ENCODE data around the gene CEP41.

The CEP41 gene

DNA sequence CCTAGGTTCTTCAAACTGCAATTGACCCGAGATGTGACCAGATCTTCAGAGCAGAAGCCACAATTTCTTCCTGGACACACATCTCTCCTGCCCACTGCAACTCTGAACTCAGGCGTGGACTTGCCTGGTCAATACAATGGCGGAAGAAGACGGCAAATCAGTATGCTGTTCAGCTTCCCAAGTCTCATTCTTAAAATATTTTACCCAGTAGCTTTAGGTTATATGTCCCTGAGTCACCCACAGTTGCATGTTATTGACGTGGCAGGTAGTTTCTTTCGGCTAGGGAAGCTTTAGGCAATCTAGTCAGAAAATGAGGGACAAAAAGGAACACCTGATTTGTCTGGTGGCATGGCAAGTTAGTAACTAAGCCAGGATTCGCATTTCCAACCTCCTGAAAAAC lies 22.5 kb downstream of the CEP41 start:
- DNase-seq (ENCODE audit: low read depth in 3 of 3), result no peak

- DNase-seq (ENCODE audit: low read depth in 3 of 3), result no peak
Measured at GRCh38 chr7:130417213-130417612, 23.6 kb downstream of the CEP41 start.

DNA sequence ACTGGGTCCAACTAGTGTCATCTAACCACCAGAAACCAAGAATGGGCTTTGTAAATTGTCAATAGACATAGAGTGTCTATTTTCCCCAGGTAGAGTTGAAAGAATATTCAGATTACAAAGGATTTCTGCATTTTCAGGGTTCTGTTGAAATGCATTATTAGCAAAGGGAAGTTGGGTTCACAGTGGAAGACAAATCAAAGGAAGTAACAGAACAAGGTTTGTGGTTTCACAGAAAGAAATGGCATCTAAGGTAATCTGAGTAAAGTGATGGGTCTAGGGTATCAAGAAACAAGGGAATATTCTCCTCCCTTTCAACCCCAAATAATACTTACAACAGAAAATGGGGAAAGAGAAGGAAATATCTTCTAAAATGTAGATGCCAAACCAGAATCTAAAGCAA lies 25.8 kb downstream of the CEP41 start:
- DNase-seq (ENCODE audit: low read depth in 3 of 3), result no peak

DNA sequence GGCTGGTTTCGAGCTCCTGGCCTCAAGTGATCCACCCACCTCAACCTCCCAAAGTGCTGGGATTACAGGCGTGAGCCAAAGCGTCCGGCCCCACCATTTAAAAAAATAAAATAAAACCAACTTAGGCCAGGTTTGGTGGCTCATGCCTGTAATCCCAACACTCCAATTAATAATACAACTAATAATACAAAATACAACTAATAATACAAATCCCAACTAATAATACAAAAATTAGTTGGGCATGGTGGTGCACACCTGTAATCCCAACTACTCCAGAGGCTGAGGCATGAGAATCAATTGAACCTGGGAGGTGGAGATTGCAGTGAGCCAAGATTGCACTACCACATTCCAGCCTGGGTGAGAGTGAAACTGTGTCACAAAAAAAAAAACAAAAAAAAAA lies 27.6 kb downstream of the CEP41 start:
- no peak for DNase-seq (ENCODE audit: low read depth in 3 of 3)

GRCh38 chr7:130410868-130411541 lies 29.8 kb downstream of the CEP41 start:
- no peak for DNase-seq (ENCODE audit: low read depth in 3 of 3)

GRCh38 chr7:130409712-130410072 lies 31.1 kb downstream of the CEP41 start:
- no peak for DNase-seq (ENCODE audit: low read depth in 3 of 3)

DNA sequence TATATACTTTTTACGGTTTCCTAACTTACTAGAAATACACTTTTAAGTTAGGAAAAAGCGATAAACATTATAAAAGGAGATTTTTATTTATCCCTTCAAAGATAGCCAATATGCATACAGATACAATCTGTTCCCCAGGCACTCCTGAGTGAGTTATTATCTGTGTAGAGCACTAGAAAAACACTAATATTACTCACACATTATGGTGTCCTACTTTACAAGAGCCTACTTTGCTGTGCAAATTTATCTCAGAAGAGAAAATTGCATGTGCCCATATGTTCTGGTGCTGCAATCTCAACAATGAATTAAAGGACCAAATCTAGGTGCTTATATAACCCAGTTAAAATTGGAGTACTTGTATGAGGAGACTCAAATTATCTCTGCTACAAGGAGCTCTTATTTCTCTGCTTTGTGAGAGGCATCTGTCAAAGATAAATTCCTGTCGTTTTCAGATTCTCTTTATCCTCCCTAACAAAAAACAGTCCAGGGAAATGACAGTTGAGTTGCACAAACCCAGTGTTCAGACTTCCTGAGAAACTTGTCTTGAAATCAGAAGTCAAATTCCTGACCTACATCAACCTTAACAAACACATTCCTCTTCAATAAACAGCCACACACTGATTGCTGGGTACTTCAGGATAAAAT lies 31.6 kb downstream of the CEP41 start:
- no peak for DNase-seq (ENCODE audit: low read depth in 3 of 3)

- DNase-seq (ENCODE audit: low read depth in 3 of 3), result no peak
Measured at GRCh38 chr7:130405003-130405402, 35.8 kb downstream of the CEP41 start.

- no peak for DNase-seq (ENCODE audit: low read depth in 3 of 3)
Measured at GRCh38 chr7:130401578-130401977, 39.2 kb downstream of the CEP41 start.

GRCh38 chr7:130401101-130401500 lies 39.7 kb downstream of the CEP41 start:
- DNase-seq (ENCODE audit: low read depth in 3 of 3), result no peak

DNA sequence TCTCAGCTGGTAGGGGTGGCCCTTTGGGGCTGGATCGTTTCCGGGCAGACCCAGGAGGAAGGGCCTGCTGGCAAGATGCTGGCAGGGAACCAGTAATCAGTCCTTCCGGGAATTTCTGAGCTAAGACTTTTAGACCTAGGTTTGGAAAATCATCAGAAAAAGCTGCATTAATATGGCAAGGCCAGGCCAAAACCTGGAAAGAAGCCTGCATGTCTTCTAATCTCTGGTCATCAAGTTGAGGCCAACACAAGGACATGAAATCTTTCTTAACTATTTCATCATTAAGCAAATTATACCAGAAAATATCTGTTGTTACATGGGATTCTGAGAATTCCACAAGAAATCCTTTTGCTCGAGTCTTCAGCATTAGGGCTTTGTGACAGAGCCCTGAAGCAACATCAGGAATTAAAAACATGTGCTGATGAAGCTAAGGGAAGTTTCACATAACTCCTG lies 40.7 kb downstream of the CEP41 start:
- DNase-seq (ENCODE audit: low read depth in 3 of 3), result no peak

- DNase-seq (ENCODE audit: low read depth in 3 of 3), result no peak
Measured at GRCh38 chr7:130398526-130399090, 42.2 kb downstream of the CEP41 start.

GRCh38 chr7:130397758-130398073 lies 43.1 kb downstream of the CEP41 start:
- no peak for DNase-seq (ENCODE audit: low read depth in 3 of 3)

- DNase-seq (ENCODE audit: low read depth in 3 of 3), result no peak
Measured at GRCh38 chr7:130397051-130397757, 43.6 kb downstream of the CEP41 start.

- DNase-seq (ENCODE audit: low read depth in 3 of 3), result no peak
Measured at GRCh38 chr7:130396109-130396508, 44.7 kb downstream of the CEP41 start.

GRCh38 chr7:130395421-130395820 lies 45.4 kb downstream of the CEP41 start:
- no peak for DNase-seq (ENCODE audit: low read depth in 3 of 3)

GRCh38 chr7:130394421-130395195 lies 46.2 kb downstream of the CEP41 start:
- peak in 1 of 3 experiments; percentile 4 for DNase-seq (ENCODE audit: low read depth in 3 of 3)

GRCh38 chr7:130393841-130394411 lies 46.9 kb downstream of the CEP41 start:
- no peak for DNase-seq (ENCODE audit: low read depth in 3 of 3)

- DNase-seq (ENCODE audit: low read depth in 3 of 3), result no peak
Measured at GRCh38 chr7:130393101-130393561, 47.7 kb downstream of the CEP41 start.

- no peak for DNase-seq (ENCODE audit: low read depth in 3 of 3)
Measured at GRCh38 chr7:130390486-130390885, 50.3 kb downstream of the CEP41 start.

GRCh38 chr7:130388671-130389070 lies 52.1 kb downstream of the CEP41 start:
- DNase-seq (ENCODE audit: low read depth in 3 of 3), result no peak
